Heart left ventricle (tissue), 13 donors: ENCODE data around the gene PLAC8.

Source experiments
- POLR2A ChIP-seq, 2 donors: fragments of 450-650 bp; IDR thresholded peaks; one replicate each; pipeline ENCODE4 v1.6.1; 2017; ENCODE audit warnings: antibody characterized with exemption in 2 of 2, mild to moderate bottlenecking in 2 of 2, moderate library complexity in 2 of 2
- TF ChIP-seq, protein P1 (sequence below), 12 donors: fragments of 200-600 bp; sonication (generic) in 4 of 12; IDR thresholded peaks; one replicate each; pipeline versions ENCODE4 v1.5.0 to v1.8.0; 2018 to 2022; ENCODE audit warnings: antibody characterized with exemption in 12 of 12, mild to moderate bottlenecking in 5 of 12
- donor health status: ischemic (EF 13 %, LVEDD 7.1; RV severe dilation, severe dysfunction).
- donor health status: DM: no; HTN: yes; CAD: no.
- donor health status: DM: no; HTN: no; CAD: no.
- donor health status: ischemic (EF 25% LVEDD 6.9; RV normal size, moderate dysfunction).
- donor health status: ischemic (EF 25% LVEDD 5.7; RV mildly dilated, moderate dysfunction).
- donor health status: ischemic (EF 35%, LVEDD 5.7; RV mildly dilated, moderate dysfunction).
- donor health status: nonischemic (EF 11% LVEDD 7.7; RV severe dilation, severe dysfunction).
- donor health status: DM: yes; HTN: yes; CAD: no.
- donor health status: PGD.
- donor health status: ischemic (EF 29% LVEDD 5.4; RV normal size, mild dysfunction).
- donor health status: nonischemic (EF 23%, LVEDD 6.1; RV moderate dilation, normal function).

DNA sequence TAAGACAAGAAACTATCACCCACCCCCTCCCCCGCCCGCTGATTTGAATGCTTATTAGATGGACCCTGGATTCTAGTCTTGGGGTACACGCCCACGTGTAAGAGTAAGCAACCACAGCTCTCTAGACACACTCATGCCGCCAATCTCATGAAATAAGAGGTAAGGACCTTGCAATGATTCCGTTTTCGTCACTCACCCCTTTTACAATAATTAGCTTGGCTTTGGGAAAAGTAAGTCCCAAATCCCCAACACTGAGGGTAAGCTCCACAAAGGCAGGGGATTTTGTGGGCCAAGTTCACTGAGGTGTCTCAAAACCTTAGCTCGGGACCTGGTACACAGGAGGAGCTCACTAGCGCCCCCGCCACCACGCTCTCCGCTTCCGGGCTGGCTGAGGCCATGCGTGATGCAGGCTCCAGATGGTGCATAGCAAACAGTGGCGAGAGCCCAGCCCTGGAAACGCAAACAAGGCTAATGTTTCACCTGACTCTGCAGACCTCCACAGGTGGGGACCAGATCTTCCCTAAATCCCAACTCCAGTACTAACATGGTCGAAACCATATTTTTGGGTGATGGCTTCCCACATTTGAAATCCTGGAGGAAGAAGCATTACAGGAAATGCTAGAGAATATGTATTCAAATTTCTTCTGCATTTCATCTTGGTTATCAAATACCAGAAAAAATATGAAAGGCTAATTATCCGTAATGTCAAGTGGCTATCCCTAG, 4.1 kb downstream of the PLAC8 start:
- TF ChIP-seq, protein P1, sequence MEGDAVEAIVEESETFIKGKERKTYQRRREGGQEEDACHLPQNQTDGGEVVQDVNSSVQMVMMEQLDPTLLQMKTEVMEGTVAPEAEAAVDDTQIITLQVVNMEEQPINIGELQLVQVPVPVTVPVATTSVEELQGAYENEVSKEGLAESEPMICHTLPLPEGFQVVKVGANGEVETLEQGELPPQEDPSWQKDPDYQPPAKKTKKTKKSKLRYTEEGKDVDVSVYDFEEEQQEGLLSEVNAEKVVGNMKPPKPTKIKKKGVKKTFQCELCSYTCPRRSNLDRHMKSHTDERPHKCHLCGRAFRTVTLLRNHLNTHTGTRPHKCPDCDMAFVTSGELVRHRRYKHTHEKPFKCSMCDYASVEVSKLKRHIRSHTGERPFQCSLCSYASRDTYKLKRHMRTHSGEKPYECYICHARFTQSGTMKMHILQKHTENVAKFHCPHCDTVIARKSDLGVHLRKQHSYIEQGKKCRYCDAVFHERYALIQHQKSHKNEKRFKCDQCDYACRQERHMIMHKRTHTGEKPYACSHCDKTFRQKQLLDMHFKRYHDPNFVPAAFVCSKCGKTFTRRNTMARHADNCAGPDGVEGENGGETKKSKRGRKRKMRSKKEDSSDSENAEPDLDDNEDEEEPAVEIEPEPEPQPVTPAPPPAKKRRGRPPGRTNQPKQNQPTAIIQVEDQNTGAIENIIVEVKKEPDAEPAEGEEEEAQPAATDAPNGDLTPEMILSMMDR (IDR thresholded peaks at IDR 0.05), result peak in 10 of 12 donors; percentile 27 to 62 (median 52)
- TF ChIP-seq POLR2A (IDR thresholded peaks at IDR 0.05), result no peak
